ENCODE data around the gene KNTC1. TPM values are rescaled to one million over a fixed set of nuclear protein-coding genes. Genes with fewer than 3 reads are reported as not detected.

KNTC1 gene
- total RNA-seq, 1 experiment from 2014 or later: 111 TPM

DNA sequence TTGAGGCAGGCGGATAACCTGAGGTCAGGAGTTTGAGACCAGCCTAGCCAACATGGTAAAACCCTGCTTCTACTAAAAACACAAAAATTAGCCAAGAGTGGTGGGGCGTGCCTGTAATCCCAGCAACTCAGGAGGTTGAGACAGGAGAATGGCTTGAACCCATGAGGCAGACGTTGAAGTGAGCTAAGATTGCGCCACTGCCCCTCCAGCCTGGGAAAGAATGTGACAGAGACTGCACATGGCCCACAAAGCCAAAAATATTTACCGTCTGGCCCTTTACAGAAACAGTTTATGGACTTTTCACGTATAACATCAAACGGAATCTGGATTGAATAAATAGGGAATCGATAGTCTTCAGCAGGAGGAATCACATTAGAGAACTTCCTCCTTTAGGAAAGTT lies 3.8 kb upstream of the KNTC1 start:
- Histone ChIP-seq H3K9me3 (ENCODE audit: low read depth, low read length, poor library complexity, severe bottlenecking) (no peaks in the 10 kb centered on the region), H3K4me1 (ENCODE audit: insufficient read depth, low read length, poor library complexity, severe bottlenecking) (peaks cover 25% of the 10 kb centered on the region), H3K36me3 (ENCODE audit: insufficient read depth, low read length, poor library complexity, severe bottlenecking) (peaks cover 64% of the 10 kb centered on the region), H3K27me3 (replicated peaks; ENCODE audit: insufficient read depth, low read depth, low read length, poor library complexity) (no peaks in the 10 kb centered on the region), H3K4me3 (ENCODE audit: low read depth, low read length, poor library complexity, severe bottlenecking) (peak overlapping the region; percentile 77), H3K27ac (ENCODE audit: low read depth, low read length, poor library complexity, severe bottlenecking) (peak overlapping the region; percentile 7)
- no TSS peak for BruUV-seq (replicated peaks)
- POLR2A ChIA-PET (ENCODE audit: low non-redundant PET): interaction anchor here (0.7 kb wide), 1 partner anchor 252 kb away, joined by 5 read pairs; no protein-coding TSS in a partner anchor
- CTCF ChIA-PET: no interaction called here
- TF ChIP-seq, protein P1, sequence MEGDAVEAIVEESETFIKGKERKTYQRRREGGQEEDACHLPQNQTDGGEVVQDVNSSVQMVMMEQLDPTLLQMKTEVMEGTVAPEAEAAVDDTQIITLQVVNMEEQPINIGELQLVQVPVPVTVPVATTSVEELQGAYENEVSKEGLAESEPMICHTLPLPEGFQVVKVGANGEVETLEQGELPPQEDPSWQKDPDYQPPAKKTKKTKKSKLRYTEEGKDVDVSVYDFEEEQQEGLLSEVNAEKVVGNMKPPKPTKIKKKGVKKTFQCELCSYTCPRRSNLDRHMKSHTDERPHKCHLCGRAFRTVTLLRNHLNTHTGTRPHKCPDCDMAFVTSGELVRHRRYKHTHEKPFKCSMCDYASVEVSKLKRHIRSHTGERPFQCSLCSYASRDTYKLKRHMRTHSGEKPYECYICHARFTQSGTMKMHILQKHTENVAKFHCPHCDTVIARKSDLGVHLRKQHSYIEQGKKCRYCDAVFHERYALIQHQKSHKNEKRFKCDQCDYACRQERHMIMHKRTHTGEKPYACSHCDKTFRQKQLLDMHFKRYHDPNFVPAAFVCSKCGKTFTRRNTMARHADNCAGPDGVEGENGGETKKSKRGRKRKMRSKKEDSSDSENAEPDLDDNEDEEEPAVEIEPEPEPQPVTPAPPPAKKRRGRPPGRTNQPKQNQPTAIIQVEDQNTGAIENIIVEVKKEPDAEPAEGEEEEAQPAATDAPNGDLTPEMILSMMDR (conservative IDR thresholded peaks at IDR 0.05; ENCODE audit: low read depth, low read length): no peak
- TF ChIP-seq EZH2 (IDR thresholded peaks at IDR 0.05; ENCODE audit: borderline replicate concordance, low read depth, low read length, poor library complexity, severe bottlenecking): no peak
- intact Hi-C loops (cut with micrococcal nuclease; ENCODE audit: unreplicated experiment): no loop called here
- peak; percentile 36 for DNase-seq (ENCODE audit: low spot score)

DNA sequence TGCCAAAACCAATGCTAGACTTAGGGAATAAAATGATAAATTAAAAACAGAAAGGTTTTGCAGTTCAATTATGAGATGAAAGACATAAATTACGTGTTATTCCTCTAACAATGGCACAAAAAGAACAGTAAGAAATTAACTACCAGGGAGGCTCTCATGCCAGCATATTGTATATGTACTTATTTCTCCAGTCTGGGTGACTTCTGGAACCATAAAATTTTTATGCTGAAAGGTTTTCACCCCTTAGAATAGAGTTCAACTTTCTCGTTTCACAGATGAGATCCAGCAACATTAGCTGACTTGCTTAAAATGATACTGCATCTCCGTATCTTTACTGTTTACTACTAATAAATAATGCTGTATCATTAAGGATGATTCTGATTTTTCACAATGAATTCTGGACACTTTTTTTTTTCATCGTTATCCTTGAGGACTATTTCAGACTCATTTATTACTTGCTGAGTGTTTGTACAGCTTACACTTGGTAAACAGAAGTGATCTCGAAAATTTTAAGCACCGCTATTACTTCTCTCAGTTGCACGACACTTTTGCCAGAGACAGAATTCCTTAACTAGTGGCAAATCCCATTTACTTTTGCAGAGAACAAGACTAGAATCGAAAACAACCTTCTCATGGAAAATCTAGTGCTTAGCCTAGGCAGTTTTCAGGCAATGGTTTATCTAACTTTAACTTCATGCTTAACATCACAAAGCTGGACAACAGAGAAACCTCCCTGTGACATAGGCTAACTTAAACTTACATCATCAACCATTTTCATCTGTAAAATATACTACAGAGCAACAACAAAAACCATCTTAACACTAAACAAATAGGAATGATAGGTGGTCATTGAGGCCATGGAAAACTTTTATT lies 3.0 kb upstream of the KNTC1 start:
- no peak for TF ChIP-seq EZH2 (IDR thresholded peaks at IDR 0.05; ENCODE audit: borderline replicate concordance, low read depth, low read length, poor library complexity, severe bottlenecking)
- TF ChIP-seq, protein P1 (conservative IDR thresholded peaks at IDR 0.05; ENCODE audit: low read depth, low read length): no peak
- POLR2A ChIA-PET (ENCODE audit: low non-redundant PET): interaction anchor here (0.7 kb wide), 1 partner anchor 251 kb away, joined by 5 read pairs; no protein-coding TSS in a partner anchor
- H3K4me1 ChIP-seq (ENCODE audit: insufficient read depth, low read length, poor library complexity, severe bottlenecking): peaks cover 29% of the 10 kb centered on the region
- H3K27me3 ChIP-seq (replicated peaks; ENCODE audit: insufficient read depth, low read depth, low read length, poor library complexity): no peaks in the 10 kb centered on the region
- H3K36me3 ChIP-seq (ENCODE audit: insufficient read depth, low read length, poor library complexity, severe bottlenecking): peaks cover 57% of the 10 kb centered on the region
- intact Hi-C loops (cut with micrococcal nuclease; ENCODE audit: unreplicated experiment): no loop called here
- DNase-seq (ENCODE audit: low spot score): no peak
- CTCF ChIA-PET: no interaction called here
- BruUV-seq (replicated peaks): no TSS peak
- H3K4me3 ChIP-seq (ENCODE audit: low read depth, low read length, poor library complexity, severe bottlenecking): peak overlapping the region; percentile 77
- peak overlapping the region; percentile 7 for H3K27ac ChIP-seq (ENCODE audit: low read depth, low read length, poor library complexity, severe bottlenecking)
- H3K9me3 ChIP-seq (ENCODE audit: low read depth, low read length, poor library complexity, severe bottlenecking): no peaks in the 10 kb centered on the region

DNA sequence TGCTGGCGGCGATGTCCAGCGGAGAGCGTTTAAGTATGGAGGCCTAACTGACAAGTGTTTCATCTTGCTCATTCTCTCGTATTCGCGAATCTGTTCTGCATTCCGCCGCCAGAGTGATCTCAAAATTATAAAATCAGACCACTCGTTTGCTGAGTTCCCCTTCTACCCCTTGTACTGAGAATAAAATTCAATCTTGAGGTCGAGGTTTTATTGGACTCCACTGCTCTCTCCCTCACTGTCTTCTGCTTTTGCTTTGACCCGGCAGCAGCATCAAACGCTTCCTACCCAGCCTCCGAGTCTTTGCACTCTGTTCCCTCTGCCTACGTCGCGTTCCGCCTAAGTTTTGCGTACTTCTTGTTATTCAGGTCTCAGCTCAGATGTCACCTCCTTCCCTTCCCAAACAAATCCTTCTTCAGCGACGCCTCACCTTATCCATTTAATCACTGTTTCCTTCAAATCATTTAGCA lies 462 bp downstream of the KNTC1 start:
- H3K36me3 ChIP-seq (ENCODE audit: insufficient read depth, low read length, poor library complexity, severe bottlenecking): peaks cover 52% of the 10 kb centered on the region
- TSS peak; percentile 79 for BruUV-seq (replicated peaks)
- ChIA-PET POLR2A (ENCODE audit: low non-redundant PET) (interaction anchor here (1.0 kb wide), 1 partner anchor 27 kb away, joined by 10 read pairs; the partner anchor contains the start of gene ZCCHC8), CTCF (no interaction called here)
- intact Hi-C loops (cut with micrococcal nuclease; ENCODE audit: unreplicated experiment): loop anchor here (2.0 to 5.0 kb wide), 2 partner anchors 27 to 225 kb away; partner anchors contain the start of genes DENR and ZCCHC8
- H3K4me1 ChIP-seq (ENCODE audit: insufficient read depth, low read length, poor library complexity, severe bottlenecking): peaks cover 26% of the 10 kb centered on the region
- no peaks in the 10 kb centered on the region for H3K9me3 ChIP-seq (ENCODE audit: low read depth, low read length, poor library complexity, severe bottlenecking)
- H3K27ac ChIP-seq (ENCODE audit: low read depth, low read length, poor library complexity, severe bottlenecking): peak overlapping the region; percentile 97
- peak; percentile 35 for DNase-seq (ENCODE audit: low spot score)
- no peak for TF ChIP-seq EZH2 (IDR thresholded peaks at IDR 0.05; ENCODE audit: borderline replicate concordance, low read depth, low read length, poor library complexity, severe bottlenecking)
- TF ChIP-seq, protein P1 (conservative IDR thresholded peaks at IDR 0.05; ENCODE audit: low read depth, low read length): no peak
- H3K4me3 ChIP-seq (ENCODE audit: low read depth, low read length, poor library complexity, severe bottlenecking): peak overlapping the region; percentile 77
- no peaks in the 10 kb centered on the region for H3K27me3 ChIP-seq (replicated peaks; ENCODE audit: insufficient read depth, low read depth, low read length, poor library complexity)
